Loucy (cell line): Measurements from ENCODE around the gene LRRC72.
"Not testable (repeated sequence)": the region's sequence is repeated elsewhere in the genome, so short reads cannot be mapped to it uniquely, and the experiment has no call there.

Experiments
- CTCF ChIP-seq: fragments of 200-600 bp; sonication (generic); conservative IDR thresholded peaks from 2 replicates; pipeline ENCODE4 v1.5.1; 2014; ENCODE audit warnings: mild to moderate bottlenecking, antibody characterized with exemption, low read length
- EZH2phosphoT487 ChIP-seq: fragments of 200-600 bp; IDR thresholded peaks from 2 replicates; pipeline ENCODE4 v1.6.1; 2018; ENCODE audit warnings: antibody characterized with exemption, mild to moderate bottlenecking, moderate library complexity, borderline replicate concordance

- not testable (repeated sequence) for TF ChIP-seq CTCF, EZH2phosphoT487
Measured at GRCh38 chr7:16506422-16506821, 20.2 kb upstream of the LRRC72 start.
